SK-N-SH treated with all-trans-retinoic acid at 6 μM for 48 hours (cell line): ENCODE results near the gene QRICH2.

ENCODE experiments used
- ATAC-seq: fragments of 200-7000 bp; cut with Tn5 transposase; 3 replicates; pipeline ENCODE4 v1.9.1; 2020; ENCODE audit warnings: mild to moderate bottlenecking, moderate library complexity
- ARNTL ChIP-seq: fragments of 450-650 bp; formaldehyde crosslinking; IDR thresholded peaks from 2 replicates; pipeline ENCODE4 v1.5.0; 2020; ENCODE audit warnings: low read depth, mild to moderate bottlenecking, moderate library complexity, borderline replicate concordance
- BACH2 ChIP-seq: fragments of 250-450 bp; sonication (Bioruptor Pico); IDR thresholded peaks from 2 replicates; pipeline ENCODE4 v1.9.0; 2021; ENCODE audit warnings: mild to moderate bottlenecking, borderline replicate concordance
- ESRRG ChIP-seq: fragments of 250-450 bp; sonication (Bioruptor Pico); IDR thresholded peaks from 2 replicates; pipeline ENCODE4 v1.6.1; 2021; ENCODE audit warnings: mild to moderate bottlenecking
- RARB ChIP-seq: fragments of 250-450 bp; sonication (Bioruptor Pico); IDR thresholded peaks from 2 replicates; pipeline ENCODE4 v1.8.0; 2021; ENCODE audit warnings: mild to moderate bottlenecking, moderate library complexity
- SNAI2 ChIP-seq: fragments of 250-450 bp; sonication (Bioruptor Pico); IDR thresholded peaks from 2 replicates; pipeline ENCODE4 v1.5.0; 2020; ENCODE audit warnings: mild to moderate bottlenecking, moderate library complexity
- TCF4 ChIP-seq: fragments of 250-450 bp; sonication (Bioruptor Pico); IDR thresholded peaks from 2 replicates; pipeline ENCODE4 v1.8.0; 2021; ENCODE audit warnings: mild to moderate bottlenecking, moderate library complexity, borderline replicate concordance
- TOX ChIP-seq: fragments of 250-450 bp; sonication (Bioruptor Pico); IDR thresholded peaks from 2 replicates; pipeline ENCODE4 v1.8.0; 2021; ENCODE audit warnings: mild to moderate bottlenecking, moderate library complexity, borderline replicate concordance
- ZC3H10 ChIP-seq: fragments of 250-450 bp; sonication (Bioruptor Pico); IDR thresholded peaks from 2 replicates; pipeline ENCODE4 v1.5.1; 2021; ENCODE audit warnings: mild to moderate bottlenecking, moderate library complexity
- ZFP3 ChIP-seq: fragments of 250-450 bp; sonication (Bioruptor Pico); IDR thresholded peaks from 2 replicates; pipeline ENCODE4 v1.5.0; 2020; ENCODE audit warnings: mild to moderate bottlenecking, moderate library complexity
- ZFP30 ChIP-seq: fragments of 450-650 bp; formaldehyde crosslinking; IDR thresholded peaks from 2 replicates; pipeline ENCODE4 v1.5.0; 2022; ENCODE audit warnings: mild to moderate bottlenecking, moderate library complexity
- ZNF565 ChIP-seq: fragments of 450-650 bp; formaldehyde crosslinking; conservative IDR thresholded peaks from 2 replicates; pipeline ENCODE4 v1.5.0; 2020; ENCODE audit warnings: low read depth, mild to moderate bottlenecking, moderate library complexity
- ZNF70 ChIP-seq: fragments of 450-650 bp; formaldehyde crosslinking; IDR thresholded peaks from 2 replicates; pipeline ENCODE4 v1.5.0; 2020; ENCODE audit warnings: mild to moderate bottlenecking, moderate library complexity
- ZNF8 ChIP-seq: fragments of 450-650 bp; formaldehyde crosslinking; IDR thresholded peaks from 2 replicates; pipeline ENCODE4 v1.5.0; 2020; ENCODE audit warnings: mild to moderate bottlenecking, moderate library complexity
- TF ChIP-seq, protein P1 (sequence below): fragments of 250-450 bp; sonication (Bioruptor Pico); IDR thresholded peaks from 2 replicates; pipeline ENCODE4 v1.8.0; 2021; ENCODE audit warnings: low read depth, mild to moderate bottlenecking, moderate library complexity, borderline replicate concordance
- TF ChIP-seq, protein P2 (sequence below): fragments of 250-450 bp; sonication (Bioruptor Pico); IDR thresholded peaks from 2 replicates; pipeline ENCODE4 v1.8.0; 2020; ENCODE audit warnings: mild to moderate bottlenecking, moderate library complexity, borderline replicate concordance
- TF ChIP-seq, protein P3 (sequence below): fragments of 250-450 bp; sonication (Bioruptor Pico); IDR thresholded peaks from 2 replicates; pipeline ENCODE4 v1.5.1; 2020; ENCODE audit warnings: low read depth, mild to moderate bottlenecking, moderate library complexity

QRICH2 gene

DNA sequence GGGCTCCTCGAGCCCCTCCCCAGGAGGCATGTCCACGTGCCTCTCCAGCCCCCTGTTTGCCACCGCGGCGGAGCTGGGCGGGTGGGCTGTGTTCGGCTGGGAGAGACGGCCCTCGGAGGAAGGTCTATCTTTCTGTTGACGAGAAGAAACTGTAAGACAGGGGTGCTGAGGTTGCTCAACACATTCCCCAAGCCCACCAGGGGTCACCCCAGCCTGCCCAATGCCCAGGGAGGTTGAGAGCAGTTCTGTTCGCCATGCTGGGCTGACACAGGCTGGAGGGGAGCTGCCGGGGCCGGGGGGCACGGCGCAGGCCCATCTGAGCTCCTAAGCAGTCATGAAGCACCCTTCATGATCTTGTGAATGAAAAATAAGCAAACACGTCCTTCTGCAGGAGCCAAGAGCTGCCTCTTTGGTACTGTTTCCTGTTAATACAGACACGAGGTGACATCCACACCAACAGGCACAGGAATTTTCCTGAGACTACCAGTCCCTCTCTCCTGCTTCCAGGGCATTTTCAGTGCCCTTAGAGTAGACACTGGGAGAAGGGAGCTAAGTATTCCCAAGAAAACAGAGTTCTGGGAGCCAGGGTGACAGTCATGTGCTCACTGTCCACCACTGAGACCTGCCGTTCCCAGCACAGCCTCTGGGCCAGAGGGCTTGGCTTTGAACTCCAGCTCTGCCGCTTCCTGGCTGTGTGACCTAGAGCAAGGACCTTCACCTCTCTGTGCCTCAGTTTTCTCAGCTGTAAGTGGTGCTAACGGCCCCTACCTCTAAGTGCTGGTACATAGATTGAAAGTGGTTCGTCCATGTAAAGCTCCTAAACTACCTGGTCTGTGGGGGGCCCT is 33.7 kb downstream of the QRICH2 start:
- TF ChIP-seq RARB (CRISPR knock-in tag) (no peak), ZNF70 (CRISPR knock-in tag) (no peak), SNAI2 (no peak), ZC3H10 (CRISPR knock-in tag) (no peak), TCF4 (no peak), BACH2 (CRISPR knock-in tag) (no peak)
- TF ChIP-seq, protein P1, sequence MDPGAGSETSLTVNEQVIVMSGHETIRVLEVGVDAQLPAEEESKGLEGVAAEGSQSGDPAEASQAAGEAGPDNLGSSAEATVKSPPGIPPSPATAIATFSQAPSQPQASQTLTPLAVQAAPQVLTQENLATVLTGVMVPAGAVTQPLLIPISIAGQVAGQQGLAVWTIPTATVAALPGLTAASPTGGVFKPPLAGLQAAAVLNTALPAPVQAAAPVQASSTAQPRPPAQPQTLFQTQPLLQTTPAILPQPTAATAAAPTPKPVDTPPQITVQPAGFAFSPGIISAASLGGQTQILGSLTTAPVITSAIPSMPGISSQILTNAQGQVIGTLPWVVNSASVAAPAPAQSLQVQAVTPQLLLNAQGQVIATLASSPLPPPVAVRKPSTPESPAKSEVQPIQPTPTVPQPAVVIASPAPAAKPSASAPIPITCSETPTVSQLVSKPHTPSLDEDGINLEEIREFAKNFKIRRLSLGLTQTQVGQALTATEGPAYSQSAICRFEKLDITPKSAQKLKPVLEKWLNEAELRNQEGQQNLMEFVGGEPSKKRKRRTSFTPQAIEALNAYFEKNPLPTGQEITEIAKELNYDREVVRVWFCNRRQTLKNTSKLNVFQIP (CRISPR knock-in tag), result no peak

DNA sequence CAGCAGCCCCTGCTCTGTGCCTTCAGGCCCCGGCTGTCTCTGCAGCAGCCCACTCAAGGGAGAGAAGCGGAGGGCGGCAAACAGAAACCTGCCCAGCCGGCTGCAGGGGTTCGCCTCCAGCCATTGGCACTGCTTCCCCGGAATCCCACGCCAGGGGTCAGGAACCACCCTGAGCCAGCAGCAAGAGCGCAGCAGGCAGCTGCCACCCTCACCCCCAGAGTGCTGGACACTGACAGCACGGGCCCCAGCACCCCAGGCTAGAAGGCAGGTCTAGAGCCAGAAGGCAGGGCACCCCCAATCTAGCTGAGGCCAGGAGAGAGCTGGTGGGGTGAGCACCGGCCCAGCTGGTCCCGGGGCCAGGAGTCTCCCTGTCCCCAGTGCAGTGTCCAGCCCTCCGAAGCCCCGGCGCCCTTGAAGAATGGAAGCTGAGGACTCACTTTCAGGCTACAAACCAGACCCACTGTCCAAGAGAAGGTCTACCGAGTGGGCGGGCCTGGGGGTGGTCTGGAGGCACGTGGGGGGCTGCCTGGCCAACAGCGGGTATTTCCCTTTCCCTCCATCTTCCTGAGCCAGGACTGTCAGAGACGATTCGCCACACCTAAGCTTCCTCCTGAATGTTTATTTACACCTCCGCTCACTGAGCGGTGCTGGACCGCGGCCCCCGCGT is 34.5 kb downstream of the QRICH2 start:
- ATAC-seq, result peak; percentile 9; the same call in 2 of the 3 replicates
- no peak for TF ChIP-seq ZFP30 (CRISPR knock-in tag)
- no peak for TF ChIP-seq TCF4
- TF ChIP-seq ZNF565 (CRISPR knock-in tag), result no peak
- TF ChIP-seq ZFP3 (CRISPR knock-in tag), result no peak
- no peak for TF ChIP-seq RARB (CRISPR knock-in tag)

More for the DNA sequence above, 33.7 kb downstream of the QRICH2 start:
- ATAC-seq, result no peak

DNA sequence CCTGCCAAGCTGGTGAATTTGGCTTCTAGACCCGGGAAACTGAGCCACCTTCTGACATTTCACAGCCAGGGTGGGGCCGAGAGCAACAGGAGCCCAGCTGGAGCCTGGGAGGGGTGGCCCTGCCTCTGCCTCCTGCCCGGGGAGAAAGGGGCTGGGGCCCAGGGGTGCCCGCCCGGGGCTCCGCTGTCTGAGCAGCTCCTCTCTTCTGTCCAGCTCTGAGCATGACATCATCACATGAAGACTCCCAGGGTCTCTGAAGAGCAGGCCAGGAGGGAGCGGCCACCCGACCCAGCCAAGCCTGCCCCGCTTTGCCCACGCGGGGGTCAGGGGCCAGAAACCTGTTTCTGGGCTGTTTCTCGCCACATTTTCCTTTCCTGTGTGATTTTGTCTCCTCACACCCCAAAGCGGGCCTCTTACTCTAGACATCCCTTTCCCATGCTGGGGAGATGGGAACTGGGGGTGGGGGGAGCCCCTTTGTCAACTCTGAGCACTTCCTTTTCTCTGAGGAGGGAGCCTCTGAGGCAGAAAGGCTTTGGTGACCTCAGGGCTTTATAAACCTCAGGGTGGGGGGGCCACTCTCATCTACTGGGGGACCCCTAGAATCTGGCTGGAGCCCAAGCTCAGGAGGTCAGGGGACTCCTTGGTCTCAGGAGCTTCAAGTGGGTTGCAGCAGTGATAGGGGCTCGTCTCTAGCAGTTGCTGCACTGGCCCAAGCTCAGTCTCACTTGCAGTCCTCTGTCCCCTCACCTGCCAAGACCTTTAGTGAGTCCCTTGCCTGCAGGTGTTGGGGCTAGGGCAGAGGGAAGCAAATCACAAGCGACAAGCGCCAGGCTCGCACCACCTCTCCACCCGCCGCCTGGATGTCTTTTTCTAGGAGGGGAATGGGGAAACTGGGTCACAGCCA is 35.3 kb downstream of the QRICH2 start:
- TF ChIP-seq, protein P2, sequence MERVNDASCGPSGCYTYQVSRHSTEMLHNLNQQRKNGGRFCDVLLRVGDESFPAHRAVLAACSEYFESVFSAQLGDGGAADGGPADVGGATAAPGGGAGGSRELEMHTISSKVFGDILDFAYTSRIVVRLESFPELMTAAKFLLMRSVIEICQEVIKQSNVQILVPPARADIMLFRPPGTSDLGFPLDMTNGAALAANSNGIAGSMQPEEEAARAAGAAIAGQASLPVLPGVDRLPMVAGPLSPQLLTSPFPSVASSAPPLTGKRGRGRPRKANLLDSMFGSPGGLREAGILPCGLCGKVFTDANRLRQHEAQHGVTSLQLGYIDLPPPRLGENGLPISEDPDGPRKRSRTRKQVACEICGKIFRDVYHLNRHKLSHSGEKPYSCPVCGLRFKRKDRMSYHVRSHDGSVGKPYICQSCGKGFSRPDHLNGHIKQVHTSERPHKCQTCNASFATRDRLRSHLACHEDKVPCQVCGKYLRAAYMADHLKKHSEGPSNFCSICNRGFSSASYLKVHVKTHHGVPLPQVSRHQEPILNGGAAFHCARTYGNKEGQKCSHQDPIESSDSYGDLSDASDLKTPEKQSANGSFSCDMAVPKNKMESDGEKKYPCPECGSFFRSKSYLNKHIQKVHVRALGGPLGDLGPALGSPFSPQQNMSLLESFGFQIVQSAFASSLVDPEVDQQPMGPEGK (CRISPR knock-in tag), result no peak
- no peak for TF ChIP-seq ARNTL
- TF ChIP-seq ZNF8 (CRISPR knock-in tag), result no peak
- TF ChIP-seq SNAI2, result no peak
- TF ChIP-seq, protein P3, sequence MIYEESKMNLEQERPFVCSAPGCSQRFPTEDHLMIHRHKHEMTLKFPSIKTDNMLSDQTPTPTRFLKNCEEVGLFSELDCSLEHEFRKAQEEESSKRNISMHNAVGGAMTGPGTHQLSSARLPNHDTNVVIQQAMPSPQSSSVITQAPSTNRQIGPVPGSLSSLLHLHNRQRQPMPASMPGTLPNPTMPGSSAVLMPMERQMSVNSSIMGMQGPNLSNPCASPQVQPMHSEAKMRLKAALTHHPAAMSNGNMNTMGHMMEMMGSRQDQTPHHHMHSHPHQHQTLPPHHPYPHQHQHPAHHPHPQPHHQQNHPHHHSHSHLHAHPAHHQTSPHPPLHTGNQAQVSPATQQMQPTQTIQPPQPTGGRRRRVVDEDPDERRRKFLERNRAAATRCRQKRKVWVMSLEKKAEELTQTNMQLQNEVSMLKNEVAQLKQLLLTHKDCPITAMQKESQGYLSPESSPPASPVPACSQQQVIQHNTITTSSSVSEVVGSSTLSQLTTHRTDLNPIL, result no peak
- ATAC-seq, result no peak; the same call in 2 of the 3 replicates

DNA sequence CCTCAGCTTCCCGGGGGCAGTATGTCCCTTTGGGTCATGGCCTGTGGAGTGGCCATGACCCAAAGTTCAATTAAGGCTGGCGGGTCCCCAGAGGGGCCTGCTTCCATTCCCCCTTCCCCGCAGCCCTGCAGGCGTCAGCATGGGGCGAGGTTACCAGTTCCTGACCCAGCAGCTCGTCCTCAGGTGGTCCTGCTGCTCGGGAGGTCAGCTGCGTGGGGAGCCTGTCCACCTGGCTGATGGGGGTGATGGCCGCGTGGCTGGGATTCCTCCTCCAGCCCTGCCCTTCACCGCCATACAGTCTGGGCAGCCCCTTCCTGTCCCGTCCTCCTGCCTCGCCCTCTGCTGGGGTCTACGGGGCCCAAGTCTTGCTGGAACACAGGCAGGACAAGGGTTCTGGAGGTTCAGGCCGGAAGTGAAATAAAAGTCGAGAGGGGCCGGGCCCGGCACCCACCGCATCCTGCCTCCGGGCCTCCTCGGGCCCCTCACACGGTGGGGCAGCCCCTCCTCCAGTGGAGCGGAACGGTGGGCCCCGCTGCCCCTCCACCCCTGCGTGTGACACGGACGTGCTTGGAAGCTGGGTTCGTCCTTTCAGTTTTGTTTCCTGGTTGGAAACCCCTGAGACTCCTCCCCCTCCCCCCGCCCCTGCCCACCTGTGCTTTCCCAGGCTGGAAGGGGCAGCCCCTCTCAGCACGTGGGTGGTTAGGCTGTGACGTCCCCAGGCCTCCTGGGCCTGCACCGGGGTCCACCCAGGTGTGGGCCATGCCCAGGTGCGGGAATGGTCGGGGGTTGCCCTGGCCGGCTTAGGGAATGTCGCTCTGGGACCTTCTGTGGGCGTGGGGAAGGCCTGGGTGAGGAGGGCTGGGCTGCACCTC is 36.2 kb downstream of the QRICH2 start:
- TF ChIP-seq ZNF70 (CRISPR knock-in tag) (no peak), TOX (CRISPR knock-in tag) (no peak), ZNF565 (CRISPR knock-in tag) (no peak), ESRRG (CRISPR knock-in tag) (no peak)
- TF ChIP-seq, protein P2 (CRISPR knock-in tag), result no peak
- TF ChIP-seq, protein P1 (CRISPR knock-in tag), result no peak
- ATAC-seq, result no peak
